NT2/D1 (cell line): Measurements from ENCODE around the gene B3GNT3.

ENCODE experiments used
- SUZ12 ChIP-seq: IDR thresholded peaks from 2 replicates; pipeline ENCODE4 v1.6.1; 2011; ENCODE audit not compliant: insufficient read length, insufficient read depth; ENCODE audit errors: extremely low read depth
- ZNF274 ChIP-seq: IDR thresholded peaks from 2 replicates; pipeline ENCODE4 v1.6.1; 2011; ENCODE audit warnings: mild to moderate bottlenecking, low read depth, low read length

DNA sequence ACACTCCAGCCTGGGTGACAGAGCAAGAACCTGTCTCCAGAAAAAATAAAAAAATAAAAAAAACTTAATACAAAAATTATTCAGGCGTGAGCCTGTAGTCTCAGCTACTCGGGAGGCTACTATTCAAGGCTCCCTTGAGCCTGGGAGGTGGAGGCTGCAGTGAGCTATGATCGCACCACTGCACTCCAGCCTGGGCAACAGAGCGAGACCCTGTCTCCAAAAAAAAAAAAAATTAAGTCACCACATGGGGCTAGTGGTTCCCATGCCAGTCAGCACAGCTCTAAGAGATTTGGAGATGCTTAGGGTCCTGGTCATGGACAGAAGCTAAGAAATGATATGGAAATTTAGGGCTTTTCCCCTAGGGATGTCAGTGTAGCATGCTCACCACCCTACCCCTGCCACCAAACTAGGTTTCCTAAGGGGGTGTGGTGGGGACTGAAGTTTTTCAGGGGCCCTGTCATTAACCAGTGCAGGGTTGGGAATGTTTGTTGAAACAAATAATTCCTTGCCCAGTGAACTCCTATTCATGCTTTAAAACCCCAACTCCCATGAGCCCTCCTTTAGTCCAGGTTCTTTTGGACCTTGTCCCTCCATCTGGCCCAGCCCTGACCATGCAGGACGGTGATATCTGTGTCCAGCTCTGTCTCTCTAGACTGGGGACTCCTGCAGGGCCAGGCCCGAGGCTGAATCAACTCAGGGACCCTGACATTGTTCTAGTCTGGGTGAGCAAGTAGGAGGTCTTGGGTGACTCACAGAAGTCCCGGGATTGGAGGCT is 41.9 kb upstream of the B3GNT3 start:
- TF ChIP-seq ZNF274 (no peak), SUZ12 (no peak)
